SU-DHL-6 (cell line): ENCODE measurements around the gene MUC15.

Experiments used
- CTCF ChIP-seq: fragments of 200-600 bp; sonication (generic); IDR thresholded peaks from one replicate; pipeline ENCODE4 v1.5.1; 2017; ENCODE audit warnings: antibody characterized with exemption, mild to moderate bottlenecking, low read length, moderate library complexity; ENCODE audit not compliant: insufficient read depth, poor library complexity, severe bottlenecking
- EZH2phosphoT487 ChIP-seq: fragments of 200-600 bp; sonication (generic), shearing (Covaris generic); conservative IDR thresholded peaks from 2 replicates; pipeline ENCODE4 v1.6.1; 2018; ENCODE audit warnings: mild to moderate bottlenecking, antibody characterized with exemption, low read length, moderate library complexity, mixed read lengths

GRCh38 chr11:26599876-26600434 lies 27.9 kb upstream of the MUC15 start:
- TF ChIP-seq CTCF (no peak), EZH2phosphoT487 (no peak)
